Fibroblast of lung (primary cell): ENCODE data around the gene KPNA1. TPM values are rescaled to one million over a fixed set of nuclear protein-coding genes. Genes with fewer than 3 reads are reported as not detected.
"Not testable (repeated sequence)": the region's sequence is repeated elsewhere in the genome, so short reads cannot be mapped to it uniquely, and the experiment has no call there.

Experiments used
- DNase-seq, 2 donors: peaks; one replicate each; pipeline versions ENCODE4 v3.0.0 to v3.0.0-alpha.2; 2010; ENCODE audit warnings: low read depth in 2 of 2
- H2AFZ ChIP-seq: 2 replicates; pipeline ENCODE4 v1.5.1; 2012; ENCODE audit warnings: low read length, control low read depth, inconsistent platforms
- H3K27ac ChIP-seq: 2 replicates; pipeline ENCODE4 v1.5.1; 2011; ENCODE audit warnings: low read length, control low read depth; ENCODE audit not compliant: insufficient read depth
- H3K27me3 ChIP-seq: 2 replicates; pipeline ENCODE4 v1.5.1; 2011; ENCODE audit warnings: mild to moderate bottlenecking, low read length; ENCODE audit not compliant: control insufficient read depth, insufficient read depth
- H3K36me3 ChIP-seq: 2 replicates; pipeline ENCODE4 v1.5.1; 2011; ENCODE audit warnings: low read length; ENCODE audit not compliant: control insufficient read depth, insufficient read depth
- H3K4me1 ChIP-seq: 2 replicates; pipeline ENCODE4 v1.5.1; 2011; ENCODE audit warnings: low read length; ENCODE audit not compliant: control insufficient read depth, insufficient read depth; ENCODE audit errors: extremely low read depth
- H3K4me2 ChIP-seq: 2 replicates; pipeline ENCODE4 v1.5.1; 2011; ENCODE audit warnings: low read length, control low read depth; ENCODE audit not compliant: insufficient read depth; ENCODE audit errors: extremely low read depth
- H3K4me3 ChIP-seq, 4 experiments: fragments of 200-600 bp in 1 of 4; sonication (generic) in 1 of 4; replicated peaks in 1 of 4; 2 replicates each; pipeline ENCODE4 v1.5.1; 2011 to 2016; ENCODE audit warnings: low read length in 4 of 4, low read depth in 3 of 4, mild to moderate bottlenecking in 3 of 4, control low read depth in 2 of 4, inconsistent platforms in 1 of 4, mixed read lengths in 1 of 4; ENCODE audit not compliant: insufficient read depth in 1 of 4; ENCODE audit errors: control extremely low read depth in 1 of 4
- H3K79me2 ChIP-seq: 2 replicates; pipeline ENCODE4 v1.5.1; 2012; ENCODE audit warnings: mild to moderate bottlenecking, low read length, inconsistent platforms; ENCODE audit not compliant: control insufficient read depth, insufficient read depth
- H3K9ac ChIP-seq: 2 replicates; pipeline ENCODE4 v1.5.1; 2011; ENCODE audit warnings: mild to moderate bottlenecking, low read length, control low read depth; ENCODE audit not compliant: insufficient read depth
- H3K9me3 ChIP-seq: 2 replicates; pipeline ENCODE4 v1.5.1; 2012; ENCODE audit warnings: low read depth, low read length; ENCODE audit not compliant: control insufficient read depth, insufficient read depth
- H4K20me1 ChIP-seq: 2 replicates; pipeline ENCODE4 v1.5.1; 2011; ENCODE audit warnings: low read length; ENCODE audit not compliant: control insufficient read depth, insufficient read depth; ENCODE audit errors: extremely low read depth
- CTCF ChIP-seq, 2 donors: IDR thresholded peaks in 1 of 2; conservative IDR thresholded peaks in 1 of 2; 1 replicate in 1 of 2; 2 replicates in 1 of 2; pipeline ENCODE4 v1.5.1; 2011 to 2012; ENCODE audit warnings: low read length in 2 of 2, control low read depth in 1 of 2, inconsistent platforms in 1 of 2, low read depth in 1 of 2, mild to moderate bottlenecking in 1 of 2
- EZH2 ChIP-seq: IDR thresholded peaks from 2 replicates; pipeline ENCODE4 v1.5.1; 2012; ENCODE audit warnings: low read length, control low read depth, mild to moderate bottlenecking; ENCODE audit errors: missing control alignments
- polyA plus RNA-seq, 2 donors: library from polyadenylated mRNA; depleted of rRNA in 1 of 2; stranded (reverse) in 1 of 2; unstranded in 1 of 2; fragments of >200 nt; gene quantifications; 2 replicates each; pipeline ENCODE4 v1.2.1, GENCODE V29; 2011 to 2012; ENCODE audit warnings: missing spikeins in 1 of 2
- total RNA-seq: library from RNA; depleted of rRNA; stranded (reverse); fragments of >200 nt; gene quantifications from 2 replicates; pipeline ENCODE4 v1.2.1, GENCODE V29; 2014

KPNA1 gene
- total and polyA plus RNA-seq, 2 donors (not counting 1 experiment from before 2014, with no cell fraction given): 23.9 to 56.0 TPM

DNA sequence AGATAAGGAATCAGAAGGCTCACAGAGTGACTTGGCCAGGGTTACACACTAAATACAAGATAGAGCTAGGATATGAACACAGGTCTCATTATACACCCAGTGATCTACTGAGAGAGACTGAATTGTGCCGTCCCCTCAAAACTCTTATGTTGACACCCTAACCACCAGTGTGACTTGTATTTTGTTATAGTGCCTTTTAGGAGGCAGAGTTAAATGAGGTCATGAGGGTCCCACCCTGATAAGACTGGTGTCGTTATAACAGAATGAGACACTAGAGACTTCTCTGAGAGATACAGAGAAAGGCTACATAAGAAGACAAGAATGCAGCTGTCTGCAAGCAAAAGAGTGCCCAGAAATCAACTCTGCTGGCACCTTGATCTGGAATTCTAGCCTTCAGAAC is 12.6 kb downstream of the KPNA1 start:
- no peak for TF ChIP-seq EZH2
- TF ChIP-seq CTCF (conservative IDR thresholded peaks at IDR 0.05 in 1 of 2, IDR thresholded peaks at IDR 0.05 in 1 of 2; ENCODE audit: low read depth in 1 of 2, low read length in 2 of 2): no peak
- Histone ChIP-seq H3K27me3 (no peaks in the 10 kb centered on the region), H3K4me1 (peaks cover 4% of the 10 kb centered on the region), H3K4me2 (no peak overlapping the region), H3K9me3 (no peaks in the 10 kb centered on the region), H3K27ac (no peak overlapping the region), H2AFZ (no peak overlapping the region), H3K9ac (no peak overlapping the region), H4K20me1 (peaks cover 2% of the 10 kb centered on the region), H3K36me3 (no peaks in the 10 kb centered on the region), H3K4me3 (no peak overlapping the region), H3K79me2 (peaks cover 69% of the 10 kb centered on the region)
- no peak for DNase-seq

GRCh38 chr3:122500964-122501363 is 13.8 kb downstream of the KPNA1 start:
- not testable (repeated sequence) for H3K27me3 ChIP-seq, DNase-seq, H2AFZ ChIP-seq, H3K4me3 ChIP-seq, H3K36me3 ChIP-seq, H3K27ac ChIP-seq, H3K9me3 ChIP-seq, H3K9ac ChIP-seq, H3K4me2 ChIP-seq, H4K20me1 ChIP-seq, H3K4me1 ChIP-seq
- peaks cover 69% of the 10 kb centered on the region for H3K79me2 ChIP-seq

GRCh38 chr3:122498152-122498551 is 16.6 kb downstream of the KPNA1 start:
- Histone ChIP-seq H2AFZ (no peak overlapping the region), H3K4me1 (peaks cover 4% of the 10 kb centered on the region), H3K4me2 (no peak overlapping the region), H3K79me2 (peaks cover 45% of the 10 kb centered on the region), H3K9me3 (no peaks in the 10 kb centered on the region), H3K27me3 (no peaks in the 10 kb centered on the region), H3K36me3 (no peaks in the 10 kb centered on the region), H3K27ac (peak overlapping the region; percentile 0), H4K20me1 (peaks cover 2% of the 10 kb centered on the region), H3K9ac (no peak overlapping the region), H3K4me3 (no peak overlapping the region)
- TF ChIP-seq CTCF (conservative IDR thresholded peaks at IDR 0.05 in 1 of 2, IDR thresholded peaks at IDR 0.05 in 1 of 2; ENCODE audit: low read depth in 1 of 2, low read length in 2 of 2) (no peak), EZH2 (no peak)
- no peak for DNase-seq
